IMR-90 (cell line): ENCODE results near the gene GNAT3. TPM values are rescaled to one million over a fixed set of nuclear protein-coding genes. Genes with fewer than 3 reads are reported as not detected.
A peak's percentile ranks its signal among the peaks of the same experiment; 100 is the strongest.

Experiments used
- ATAC-seq: fragments of 200-7000 bp; cut with Tn5 transposase; 2 replicates; pipeline ENCODE4 v1.9.1; 2020; ENCODE audit warnings: low read depth, mild to moderate bottlenecking, moderate library complexity
- BruUV-seq: library from RNA; stranded (reverse); fragments of 400-500 nt; replicated peaks from 2 replicates; lab custom pipeline; 2021; lab: Mats Ljungman, UMichigan
- CTCF ChIA-PET: fragments of 300-600 bp; formaldehyde crosslinking; extraction: SDS; loops from one replicate; lab custom pipeline; 2021; ENCODE audit warnings: antibody characterized with exemption; lab: Yijun Ruan, JAX
- POLR2A ChIA-PET: fragments of 300-600 bp; sonication (Branson Sonifier 250); formaldehyde crosslinking; loops from one replicate; lab custom pipeline; 2022; ENCODE audit warnings: antibody characterized with exemption; ENCODE audit not compliant: unreplicated experiment; lab: Charles Lee
- DNase-seq: peaks from one replicate; pipeline ENCODE4 v3.0.0; 2013
- H2AFZ ChIP-seq: replicated peaks from 2 replicates; pipeline ENCODE3; 2013; ENCODE audit warnings: low read length, mild to moderate bottlenecking; ENCODE audit not compliant: poor library complexity
- H2AK5ac ChIP-seq: 2 replicates; pipeline ENCODE4 v1.6.1; 2013; ENCODE audit warnings: low read depth, low read length, inconsistent platforms
- H2AK9ac ChIP-seq: replicated peaks from 2 replicates; pipeline ENCODE3; 2013; ENCODE audit warnings: mild to moderate bottlenecking, low read depth, low read length, moderate library complexity; ENCODE audit not compliant: poor library complexity
- H2BK120ac ChIP-seq: 2 replicates; pipeline ENCODE4 v1.6.1; 2013; ENCODE audit warnings: low read depth, low read length, inconsistent platforms
- H2BK15ac ChIP-seq: 3 replicates; pipeline ENCODE4 v1.6.1; 2013; ENCODE audit warnings: low read depth, low read length, inconsistent platforms
- H2BK20ac ChIP-seq: 2 replicates; pipeline ENCODE4 v1.6.1; 2013; ENCODE audit warnings: low read depth, mild to moderate bottlenecking, inconsistent platforms, low read length, moderate library complexity
- H2BK5ac ChIP-seq: 2 replicates; pipeline ENCODE4 v1.6.1; 2013; ENCODE audit warnings: mild to moderate bottlenecking, low read depth, low read length, inconsistent platforms; ENCODE audit not compliant: poor library complexity, severe bottlenecking
- H3K14ac ChIP-seq: replicated peaks from 2 replicates; pipeline ENCODE4 v1.6.1; 2013; ENCODE audit warnings: low read depth, low read length, inconsistent platforms
- H3K18ac ChIP-seq: 2 replicates; pipeline ENCODE4 v1.6.1; 2013; ENCODE audit warnings: low read depth, low read length, control low read depth
- H3K23ac ChIP-seq: 2 replicates; pipeline ENCODE4 v1.6.1; 2013; ENCODE audit warnings: low read depth, low read length, inconsistent platforms
- H3K27ac ChIP-seq: 2 replicates; pipeline ENCODE4 v1.5.1; 2013; ENCODE audit warnings: mild to moderate bottlenecking, control low read depth, low read length; ENCODE audit not compliant: insufficient read depth
- H3K27me3 ChIP-seq: 2 replicates; pipeline ENCODE4 v1.6.1; 2013; ENCODE audit warnings: low read length; ENCODE audit not compliant: control insufficient read depth, insufficient read depth
- H3K36me3 ChIP-seq: 2 replicates; pipeline ENCODE4 v1.6.1; 2013; ENCODE audit warnings: low read length, mixed read lengths; ENCODE audit not compliant: control insufficient read depth, insufficient read depth
- H3K4ac ChIP-seq: 2 replicates; pipeline ENCODE4 v1.6.1; 2013; ENCODE audit warnings: low read depth, low read length, inconsistent platforms
- H3K4me1 ChIP-seq: 2 replicates; pipeline ENCODE4 v1.6.1; 2013; ENCODE audit warnings: low read length, mixed read lengths; ENCODE audit not compliant: control insufficient read depth, insufficient read depth
- H3K4me2 ChIP-seq: 2 replicates; pipeline ENCODE4 v1.6.1; 2013; ENCODE audit warnings: low read depth, mild to moderate bottlenecking, control low read depth, low read length, moderate library complexity
- H3K4me3 ChIP-seq: 2 replicates; pipeline ENCODE4 v1.5.1; 2013; ENCODE audit warnings: low read depth, mild to moderate bottlenecking, control low read depth, low read length, moderate library complexity; ENCODE audit not compliant: insufficient read depth
- H3K56ac ChIP-seq: 2 replicates; pipeline ENCODE4 v1.6.1; 2013; ENCODE audit warnings: low read length, inconsistent platforms; ENCODE audit not compliant: insufficient read depth; ENCODE audit errors: extremely low read depth
- H3K79me1 ChIP-seq, 2 experiments: 2 replicates each; pipeline ENCODE4 v1.6.1; 2013; ENCODE audit warnings: low read length in 2 of 2, inconsistent platforms in 1 of 2, low read depth in 1 of 2
- H3K9ac ChIP-seq: 2 replicates; pipeline ENCODE4 v1.6.1; 2013; ENCODE audit warnings: low read depth, low read length, control low read depth
- H3K9me1 ChIP-seq: 2 replicates; pipeline ENCODE4 v1.6.1; 2013; ENCODE audit warnings: low read length, inconsistent platforms; ENCODE audit not compliant: insufficient read depth
- H3K9me3 ChIP-seq: 2 replicates; pipeline ENCODE4 v1.6.1; 2013; ENCODE audit warnings: low read length; ENCODE audit not compliant: control insufficient read depth, insufficient read depth
- H4K20me1 ChIP-seq: 2 replicates; pipeline ENCODE4 v1.6.1; 2013; ENCODE audit warnings: low read length, inconsistent platforms; ENCODE audit not compliant: insufficient read depth
- H4K5ac ChIP-seq: 2 replicates; pipeline ENCODE4 v1.6.1; 2013; ENCODE audit warnings: mild to moderate bottlenecking, low read depth, low read length, control low read depth
- H4K8ac ChIP-seq, 2 experiments: 2 replicates each; pipeline ENCODE4 v1.6.1; 2013; ENCODE audit warnings: low read depth in 2 of 2, low read length in 2 of 2, control low read depth in 1 of 2, inconsistent platforms in 1 of 2
- H4K91ac ChIP-seq: 2 replicates; pipeline ENCODE4 v1.6.1; 2013; ENCODE audit warnings: low read depth, low read length, inconsistent platforms; ENCODE audit not compliant: insufficient read depth
- BHLHE40 ChIP-seq: fragments of 150-350 bp; IDR thresholded peaks from 2 replicates; pipeline ENCODE4 v1.6.1; 2016; ENCODE audit warnings: mild to moderate bottlenecking, low read depth, low read length
- CEBPB ChIP-seq: IDR thresholded peaks from 2 replicates; pipeline ENCODE4 v1.6.1; 2012; ENCODE audit warnings: low read depth, low read length, improper control_type of control experiment
- CHD1 ChIP-seq: IDR thresholded peaks from 2 replicates; pipeline ENCODE4 v1.6.1; 2012; ENCODE audit warnings: low read depth, low read length, improper control_type of control experiment
- CTCF ChIP-seq: conservative IDR thresholded peaks from 2 replicates; pipeline ENCODE4 v1.5.1; 2012; ENCODE audit warnings: mild to moderate bottlenecking, low read depth, low read length, improper control_type of control experiment
- ELK1 ChIP-seq: fragments of 150-350 bp; IDR thresholded peaks from 2 replicates; pipeline ENCODE4 v1.6.1; 2016; ENCODE audit warnings: low read depth, mild to moderate bottlenecking, low read length, moderate library complexity, borderline replicate concordance
- FOS ChIP-seq: fragments of 150-350 bp; IDR thresholded peaks from 2 replicates; pipeline ENCODE4 v1.6.1; 2016; ENCODE audit warnings: low read depth, low read length
- MAFK ChIP-seq: IDR thresholded peaks from 2 replicates; pipeline ENCODE4 v1.6.1; 2012; ENCODE audit warnings: low read depth, low read length, improper control_type of control experiment
- MAZ ChIP-seq: IDR thresholded peaks from 2 replicates; pipeline ENCODE4 v1.6.1; 2012; ENCODE audit warnings: low read depth, mild to moderate bottlenecking, low read length, improper control_type of control experiment, moderate library complexity, borderline replicate concordance
- MXI1 ChIP-seq: IDR thresholded peaks from 2 replicates; pipeline ENCODE4 v1.6.1; 2012; ENCODE audit warnings: low read depth, mild to moderate bottlenecking, low read length, moderate library complexity, borderline replicate concordance
- NFE2L2 ChIP-seq: fragments of 150-350 bp; IDR thresholded peaks from 2 replicates; pipeline ENCODE4 v1.6.1; 2016; ENCODE audit warnings: low read depth, mild to moderate bottlenecking, low read length
- POLR2A ChIP-seq: IDR thresholded peaks from 2 replicates; pipeline ENCODE4 v1.6.1; 2012; ENCODE audit warnings: mild to moderate bottlenecking, low read depth, low read length
- RAD21 ChIP-seq: IDR thresholded peaks from 2 replicates; pipeline ENCODE4 v1.6.1; 2012; ENCODE audit warnings: low read length, improper control_type of control experiment
- RCOR1 ChIP-seq: IDR thresholded peaks from 2 replicates; pipeline ENCODE4 v1.6.1; 2012; ENCODE audit warnings: mild to moderate bottlenecking, low read length, improper control_type of control experiment; ENCODE audit not compliant: insufficient replicate concordance
- RFX5 ChIP-seq: IDR thresholded peaks from 2 replicates; pipeline ENCODE4 v1.8.0; 2012; ENCODE audit warnings: low read depth, mild to moderate bottlenecking, low read length, moderate library complexity
- SMC3 ChIP-seq: fragments of 150-350 bp; IDR thresholded peaks from 2 replicates; pipeline ENCODE4 v1.6.1; 2016; ENCODE audit warnings: low read depth, mild to moderate bottlenecking, antibody characterized with exemption, low read length, moderate library complexity
- USF2 ChIP-seq: fragments of 150-350 bp; IDR thresholded peaks from 2 replicates; pipeline ENCODE4 v1.6.1; 2017; ENCODE audit warnings: mild to moderate bottlenecking, antibody characterized with exemption, low read length, low read depth
- WGBS, 2 experiments: methylation state at CpG; one replicate each; pipeline versions ENCODE4 v1.1.5 to v1.1.7; 2013; ENCODE audit warnings: missing lambda C conversion rate in 2 of 2; ENCODE audit not compliant: insufficient read length in 1 of 2; ENCODE audit errors: extremely low coverage in 2 of 2; 5-methylcytosine and 5-hydroxymethylcytosine counted together
- dilution Hi-C: fragments of 300-500 bp; cut with HindIII; formaldehyde crosslinking; loops from one replicate; pipeline ENCODE4 v1.14.3; 2018; ENCODE audit warnings: low sequenced_read_pairs; ENCODE audit not compliant: unreplicated experiment
- in situ Hi-C: fragments of 300-500 bp; cut with MboI; formaldehyde crosslinking; loops from 3 replicates; pipeline ENCODE4 v1.14.3; 2019; ENCODE audit warnings: low sequenced_read_pairs, inconsistent platforms, mixed read lengths
- intact Hi-C: fragments of 100-400 bp; cut with micrococcal nuclease; formaldehyde crosslinking; loops from 2 replicates; pipeline ENCODE4 v1.10.0; 2022
- polyA plus RNA-seq, 3 experiments: library from polyadenylated mRNA; depleted of rRNA; stranded (reverse); fragments of >200 nt; gene quantifications; 2 replicates each; pipeline ENCODE4 v1.2.3, GENCODE V29; 2012; ENCODE audit warnings: low replicate concordance in 1 of 3
- total RNA-seq: library from RNA; depleted of rRNA; stranded (reverse); fragments of >200 nt; gene quantifications from 2 replicates; pipeline ENCODE4 v1.2.3, GENCODE V29; 2012

The GNAT3 gene
- total and polyA plus RNA-seq, 2 of the 4 experiments (the other 2 are of a cell fraction), result not detected

GRCh38 chr7:80449836-80450235 lies 62.0 kb downstream of the GNAT3 start:
- no peaks in the 10 kb centered on the region for H3K9me1 ChIP-seq
- no peak overlapping the region for H3K4me2 ChIP-seq
- peak overlapping the region; percentile 53 for H4K91ac ChIP-seq
- no peak overlapping the region for H2BK5ac ChIP-seq
- 93% methylated on average over 2 of the region's 4 CpGs; no CpG with 5 or more reads in 1 of the 2 experiments for WGBS, 2 experiments
- ChIA-PET CTCF (no interaction called here), POLR2A (no interaction called here)
- intact Hi-C loops (loop anchor here (2.0 kb wide), 1 partner anchor 49 kb away; no protein-coding TSS in a partner anchor), in situ Hi-C loops (loop anchor here (25.0 kb wide), 1 partner anchor 1012 kb away; no protein-coding TSS in a partner anchor), dilution Hi-C loops (no loop called here)
- peak overlapping the region; percentile 43; the same call in 1 of the 2 replicates for H3K4ac ChIP-seq
- H4K5ac ChIP-seq, result 0 out of 2 replicates have a peak overlapping the region, but pooled peaks have one; percentile 7
- no peak overlapping the region for H2AK9ac ChIP-seq
- H3K23ac ChIP-seq, result no peak overlapping the region
- no peak overlapping the region for H2AFZ ChIP-seq
- peak overlapping the region; percentile 68 for H3K14ac ChIP-seq
- H3K18ac ChIP-seq, result peak overlapping the region; percentile 61; the same call in 1 of the 2 replicates
- DNase-seq (no peak), ATAC-seq (no peak)
- BruUV-seq, result no TSS peak
- H3K36me3 ChIP-seq, result no peaks in the 10 kb centered on the region
- H2BK20ac ChIP-seq, result peak overlapping the region; percentile 51
- H3K79me1 ChIP-seq, result no peaks in the 10 kb centered on the region
- TF ChIP-seq SMC3 (no peak), MXI1 (no peak), RAD21 (no peak), CHD1 (no peak), RCOR1 (no peak), BHLHE40 (no peak), CTCF (no peak), USF2 (no peak), CEBPB (no peak), ELK1 (no peak), POLR2A (no peak), MAZ (no peak), RFX5 (no peak), FOS (no peak), MAFK (no peak), NFE2L2 (no peak)
- H3K27ac ChIP-seq, result no peak overlapping the region
- peak overlapping the region; percentile 42; the same call in 1 of the 2 replicates for H2BK120ac ChIP-seq
- no peak overlapping the region for H3K9ac ChIP-seq
- peaks cover 9% of the 10 kb centered on the region; the same call in 1 of the 2 replicates for H3K4me1 ChIP-seq
- H4K8ac ChIP-seq, result peak overlapping the region in 1 of 2 experiments; percentile 9; a peak in 1 of 4 replicates
- H3K4me3 ChIP-seq, result no peak overlapping the region
- no peak overlapping the region for H3K56ac ChIP-seq
- H4K20me1 ChIP-seq, result no peaks in the 10 kb centered on the region
- no peaks in the 10 kb centered on the region for H3K9me3 ChIP-seq
- peak overlapping the region; percentile 81; the same call in 1 of the 3 replicates for H2BK15ac ChIP-seq
- no peaks in the 10 kb centered on the region for H3K27me3 ChIP-seq
- no peak overlapping the region for H2AK5ac ChIP-seq
